ENCODE data around the gene FOXB2.

The FOXB2 gene

GRCh38 chr9:77015327-77016048 lies 4.0 kb upstream of the FOXB2 start:
- no peak for DNase-seq (ENCODE audit: low read depth)
- no peak overlapping the region for H3K4me3 ChIP-seq (ENCODE audit: low read depth, low read length)

- DNase-seq (ENCODE audit: low read depth) = no peak
- no peak overlapping the region for H3K4me3 ChIP-seq (ENCODE audit: low read depth, low read length)
Measured at GRCh38 chr9:77016121-77016525, 3.3 kb upstream of the FOXB2 start.

GRCh38 chr9:77016526-77017504 lies 2.6 kb upstream of the FOXB2 start:
- no peak for DNase-seq (ENCODE audit: low read depth)
- no peak overlapping the region for H3K4me3 ChIP-seq (ENCODE audit: low read depth, low read length)

GRCh38 chr9:77017505-77017894 lies 2.0 kb upstream of the FOXB2 start:
- DNase-seq (ENCODE audit: low read depth) = no peak
- H3K4me3 ChIP-seq (ENCODE audit: low read depth, low read length) = no peak overlapping the region

- DNase-seq (ENCODE audit: low read depth) = no peak
- no peak overlapping the region for H3K4me3 ChIP-seq (ENCODE audit: low read depth, low read length)
Measured at GRCh38 chr9:77018058-77018968, 1.1 kb upstream of the FOXB2 start.

- DNase-seq (ENCODE audit: low read depth) = no peak
- no peak overlapping the region for H3K4me3 ChIP-seq (ENCODE audit: low read depth, low read length)
Measured at GRCh38 chr9:77018969-77019235, 553 bp upstream of the FOXB2 start.

- no peak for DNase-seq (ENCODE audit: low read depth)
- no peak overlapping the region for H3K4me3 ChIP-seq (ENCODE audit: low read depth, low read length)
Measured at GRCh38 chr9:77019926-77020412, 514 bp downstream of the FOXB2 start.

GRCh38 chr9:77020413-77021290 lies 1.2 kb downstream of the FOXB2 start:
- no peak for DNase-seq (ENCODE audit: low read depth)

GRCh38 chr9:77021291-77021894 lies 1.9 kb downstream of the FOXB2 start:
- no peak overlapping the region for H3K4me3 ChIP-seq (ENCODE audit: low read depth, low read length)
- DNase-seq (ENCODE audit: low read depth) = no peak

More at GRCh38 chr9:77020413-77021290, 1.2 kb downstream of the FOXB2 start:
- H3K4me3 ChIP-seq (ENCODE audit: low read depth, low read length) = no peak overlapping the region

GRCh38 chr9:77021922-77022782 lies 2.7 kb downstream of the FOXB2 start:
- H3K4me3 ChIP-seq (ENCODE audit: low read depth, low read length) = no peak overlapping the region
- DNase-seq (ENCODE audit: low read depth) = no peak

- no peak overlapping the region for H3K4me3 ChIP-seq (ENCODE audit: low read depth, low read length)
- DNase-seq (ENCODE audit: low read depth) = no peak
Measured at GRCh38 chr9:77022783-77023440, 3.5 kb downstream of the FOXB2 start.

- no peak overlapping the region for H3K4me3 ChIP-seq (ENCODE audit: low read depth, low read length)
- DNase-seq (ENCODE audit: low read depth) = no peak
Measured at GRCh38 chr9:77023726-77024125, 4.3 kb downstream of the FOXB2 start.

- no peak overlapping the region for H3K4me3 ChIP-seq (ENCODE audit: low read depth, low read length)
- no peak for DNase-seq (ENCODE audit: low read depth)
Measured at GRCh38 chr9:77024776-77025545, 5.5 kb downstream of the FOXB2 start.

GRCh38 chr9:77028478-77028877 lies 9.0 kb downstream of the FOXB2 start:
- no peak overlapping the region for H3K4me3 ChIP-seq (ENCODE audit: low read depth, low read length)
- no peak for DNase-seq (ENCODE audit: low read depth)

- no peak overlapping the region for H3K4me3 ChIP-seq (ENCODE audit: low read depth, low read length)
- no peak for DNase-seq (ENCODE audit: low read depth)
Measured at GRCh38 chr9:77030045-77030444, 10.6 kb downstream of the FOXB2 start.

GRCh38 chr9:77038281-77039036 lies 19.0 kb downstream of the FOXB2 start:
- no peak overlapping the region for H3K4me3 ChIP-seq (ENCODE audit: low read depth, low read length)
- no peak for DNase-seq (ENCODE audit: low read depth)
